22Rv1 (cell line): ENCODE data around the gene DDX46.
"Not testable (repeated sequence)": the region's sequence is repeated elsewhere in the genome, so short reads cannot be mapped to it uniquely, and the experiment has no call there.

ENCODE experiments used
- H3K27ac ChIP-seq: fragments of 450-650 bp; 2 replicates; pipeline ENCODE4 v1.5.1; 2017
- CTCF ChIP-seq: fragments of 450-650 bp; IDR thresholded peaks from 2 replicates; pipeline ENCODE4 v1.5.1; 2017; ENCODE audit warnings: mild to moderate bottlenecking
- ZFX ChIP-seq: fragments of 450-650 bp; IDR thresholded peaks from 2 replicates; pipeline ENCODE4 v1.6.1; 2017; ENCODE audit warnings: antibody characterized with exemption, borderline replicate concordance

Gene DDX46

GRCh38 chr5:134846641-134846960, 88.0 kb downstream of the DDX46 start:
- TF ChIP-seq CTCF: no peak
- no peak for TF ChIP-seq ZFX
- H3K27ac ChIP-seq: peak overlapping the region; percentile 90

DNA sequence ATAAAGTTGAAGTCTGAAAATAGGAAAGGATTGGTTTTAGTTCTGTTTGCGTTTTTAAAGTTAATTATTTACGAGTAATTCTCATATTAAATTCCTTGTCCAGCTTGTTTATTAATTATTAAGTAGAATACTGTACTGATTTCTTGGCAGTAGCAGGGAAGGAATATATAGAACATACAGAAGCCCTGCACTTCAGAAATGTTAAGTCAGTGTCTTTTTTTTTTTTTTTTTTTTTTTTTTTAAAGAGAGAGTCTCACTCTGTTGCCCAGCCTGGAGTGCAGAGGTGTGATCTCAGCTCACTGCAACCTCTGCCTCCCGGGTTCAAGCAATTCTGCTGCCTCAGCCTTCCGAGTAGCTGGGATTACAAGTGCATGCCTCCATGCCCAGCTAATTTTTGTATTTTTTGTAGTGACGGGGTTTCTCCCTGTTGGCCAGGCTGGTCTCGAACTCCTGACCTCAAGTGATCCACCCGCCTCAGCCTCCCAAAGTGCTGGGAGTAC, 90.9 kb downstream of the DDX46 start:
- peak overlapping the region; percentile 30; the same call in 1 of the 2 replicates for H3K27ac ChIP-seq

GRCh38 chr5:134851307-134851923, 92.8 kb downstream of the DDX46 start:
- TF ChIP-seq CTCF (peak; percentile 64), ZFX (no peak)
- H3K27ac ChIP-seq: no peak overlapping the region

DNA sequence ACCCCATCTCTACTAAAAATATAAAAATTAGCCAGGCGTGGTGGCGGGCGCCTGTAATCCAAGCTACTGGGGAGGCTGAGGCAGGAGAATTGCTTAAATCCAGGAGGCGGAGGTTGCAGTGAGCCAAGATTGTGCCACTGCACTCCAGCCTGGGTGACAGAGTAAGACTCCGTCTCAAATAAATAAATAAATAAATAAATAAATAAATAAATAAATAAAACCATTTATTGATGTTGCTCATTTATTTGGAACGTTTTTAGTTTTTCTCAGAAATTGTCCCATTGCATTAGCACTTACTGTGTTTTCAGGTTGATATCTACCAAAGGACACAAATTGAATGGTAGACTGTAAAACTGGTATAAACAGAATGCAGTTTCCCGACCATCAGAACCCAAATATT, 97.9 kb downstream of the DDX46 start:
- not testable (repeated sequence) for H3K27ac ChIP-seq

- TF ChIP-seq CTCF (no peak), ZFX (no peak)
- H3K27ac ChIP-seq: no peak overlapping the region
These were observed 98.8 kb downstream of the DDX46 start for GRCh38 chr5:134857401-134857800.

DNA sequence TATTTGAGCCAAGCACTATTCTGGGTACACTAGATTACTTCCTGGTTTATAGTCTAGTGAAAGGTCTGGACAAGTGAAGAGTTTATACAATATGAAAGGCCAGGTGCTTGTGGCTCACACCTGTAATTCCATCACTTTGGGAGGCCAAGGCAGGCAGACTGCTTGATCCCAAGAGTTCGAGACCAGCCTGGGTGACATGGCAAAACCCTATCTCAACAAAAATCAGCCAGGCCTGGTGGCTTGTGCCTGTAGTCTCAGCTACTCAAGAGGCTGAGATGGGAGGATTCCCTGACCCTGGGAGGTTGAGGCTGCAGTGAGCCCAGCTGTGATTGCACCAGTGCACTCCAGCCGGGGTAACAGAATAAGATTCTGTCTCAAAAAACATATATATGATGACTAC, 106.1 kb downstream of the DDX46 start:
- TF ChIP-seq CTCF (no peak), ZFX (no peak)
- H3K27ac ChIP-seq: no peak overlapping the region

- TF ChIP-seq ZFX (no peak), CTCF (no peak)
- H3K27ac ChIP-seq: peak overlapping the region; percentile 84
These were observed 114.9 kb downstream of the DDX46 start for GRCh38 chr5:134873494-134873893.

- H3K27ac ChIP-seq: peak within 1 kb of the TSS; percentile 84
- no peak for TF ChIP-seq CTCF
- no peak for TF ChIP-seq ZFX
These were observed 115.6 kb downstream of the DDX46 start, which contains the start of gene TXNDC15 for GRCh38 chr5:134873987-134874830. Gene TXNDC15, plus strand, starts transcription at chr5:134874371. Its CDS starts 57 bp downstream, at chr5:134874428.
